K562 (cell line): Measurements from ENCODE around the gene WDR5B. TPM values are rescaled to one million over a fixed set of nuclear protein-coding genes. Genes with fewer than 3 reads are reported as not detected.

ENCODE experiments used
- FIP1L1 ChIP-seq: fragments of 200-400 bp; formaldehyde crosslinking; IDR thresholded peaks from 2 replicates; pipeline ENCODE4 v1.6.1; 2018; ENCODE audit warnings: mild to moderate bottlenecking, low read depth, low read length; ENCODE audit not compliant: poor library complexity, severe bottlenecking
- FOXJ2 ChIP-seq: fragments of 200-800 bp; sonication (Bioruptor generic); IDR thresholded peaks from 2 replicates; pipeline ENCODE4 v1.6.1; 2016; ENCODE audit warnings: missing genetic modification characterization, missing compliant biosample characterization
- GABPA ChIP-seq: fragments of 200-800 bp; sonication (Bioruptor generic); conservative IDR thresholded peaks from 2 replicates; pipeline ENCODE4 v1.6.1; 2016; ENCODE audit warnings: low read depth, missing genetic modification characterization, missing compliant biosample characterization
- HNRNPUL1 ChIP-seq: fragments of 200-400 bp; formaldehyde crosslinking; IDR thresholded peaks from 2 replicates; pipeline ENCODE4 v1.6.1; 2017; ENCODE audit warnings: low read length
- MLX ChIP-seq, 2 experiments: fragments of 450-650 bp in 1 of 2; sonication (generic) in 1 of 2; formaldehyde crosslinking; conservative IDR thresholded peaks; 2 replicates each; pipeline versions ENCODE4 v1.4.0 to v1.8.1; 2020 to 2022; ENCODE audit warnings: mild to moderate bottlenecking in 1 of 2, missing genetic modification reagents in 1 of 2
- PML ChIP-seq: IDR thresholded peaks from 2 replicates; pipeline ENCODE4 v1.6.1; 2012; ENCODE audit warnings: low read length, inconsistent platforms
- POLR3A ChIP-seq: IDR thresholded peaks from 2 replicates; pipeline ENCODE4 v1.6.1; 2011; ENCODE audit warnings: borderline replicate concordance, mild to moderate bottlenecking, moderate library complexity; ENCODE audit not compliant: insufficient read length, insufficient read depth; ENCODE audit errors: extremely low read depth
- RBFOX2 ChIP-seq: fragments of 200-400 bp; formaldehyde crosslinking; IDR thresholded peaks from 2 replicates; pipeline ENCODE4 v1.6.1; 2017; ENCODE audit warnings: low read depth, mild to moderate bottlenecking, low read length, moderate library complexity
- TAF9B ChIP-seq: fragments of 450-650 bp; IDR thresholded peaks from 2 replicates; pipeline ENCODE4 v1.6.1; 2018; ENCODE audit warnings: mild to moderate bottlenecking; ENCODE audit not compliant: partially characterized antibody
- TBL1XR1 ChIP-seq, 2 experiments: IDR thresholded peaks; 2 replicates each; pipeline ENCODE4 v1.6.1; 2012; ENCODE audit warnings: improper control_type of control experiment in 2 of 2, low read length in 2 of 2, mild to moderate bottlenecking in 1 of 2
- ZFX ChIP-seq: sonication (generic); formaldehyde crosslinking; IDR thresholded peaks from 2 replicates; pipeline ENCODE4 v1.8.0; 2022; ENCODE audit warnings: mild to moderate bottlenecking, missing genetic modification reagents, moderate library complexity
- ZNF41 ChIP-seq: fragments of 250-450 bp; sonication (Bioruptor Pico); conservative IDR thresholded peaks from 2 replicates; pipeline ENCODE4 v1.4.0; 2020; ENCODE audit warnings: mild to moderate bottlenecking
- ZNF717 ChIP-seq: fragments of 250-450 bp; sonication (Bioruptor Pico); IDR thresholded peaks from 2 replicates; pipeline ENCODE4 v1.5.0; 2021
- polyA plus RNA-seq, 8 experiments: library from polyadenylated mRNA; depleted of rRNA in 4 of 8; stranded (reverse) in 5 of 8; unstranded in 3 of 8; fragments of >200 nt; fragmentation: Nextera tagmentation in 2 of 8; fragmentation: Illumina TruSeq in 1 of 8; extraction: Ambion mirVana in 2 of 8; extraction: Trizol in 1 of 8; gene quantifications; 2 replicates each; pipeline versions ENCODE4 v1.2.1 to v1.2.3, GENCODE V29; 2011 to 2014; ENCODE audit warnings: inconsistent platforms in 1 of 8, missing spikeins in 1 of 8
- total RNA-seq, 7 experiments: library from RNA; depleted of rRNA in 6 of 7; stranded (reverse); fragments of >200 nt in 6 of 7; fragmentation: Illumina TruSeq in 2 of 7; extraction: Trizol in 2 of 7; gene quantifications; 2 replicates each; pipeline versions ENCODE4 v1.2.1 to v1.2.3, GENCODE V29; 2011 to 2021; ENCODE audit warnings: low replicate concordance in 1 of 7
- TF ChIP-seq, protein P1 (sequence below), 2 experiments: fragments of 450-650 bp in 1 of 2; sonication (generic) in 1 of 2; formaldehyde crosslinking in 1 of 2; IDR thresholded peaks; 2 replicates each; pipeline versions ENCODE4 v1.7.1 to v1.9.0; 2016 to 2022; ENCODE audit warnings: inconsistent platforms in 1 of 2, mild to moderate bottlenecking in 1 of 2, missing genetic modification reagents in 1 of 2

The WDR5B gene
- total and polyA plus RNA-seq, 9 of the 15 experiments (the other 6 are each of a cell fraction or from before 2014, with no cell fraction given), result 2.8 to 10.1 (median 4.2) TPM

GRCh38 chr3:122415762-122416654, at the start of gene WDR5B (continued):
- TF ChIP-seq, protein P1, sequence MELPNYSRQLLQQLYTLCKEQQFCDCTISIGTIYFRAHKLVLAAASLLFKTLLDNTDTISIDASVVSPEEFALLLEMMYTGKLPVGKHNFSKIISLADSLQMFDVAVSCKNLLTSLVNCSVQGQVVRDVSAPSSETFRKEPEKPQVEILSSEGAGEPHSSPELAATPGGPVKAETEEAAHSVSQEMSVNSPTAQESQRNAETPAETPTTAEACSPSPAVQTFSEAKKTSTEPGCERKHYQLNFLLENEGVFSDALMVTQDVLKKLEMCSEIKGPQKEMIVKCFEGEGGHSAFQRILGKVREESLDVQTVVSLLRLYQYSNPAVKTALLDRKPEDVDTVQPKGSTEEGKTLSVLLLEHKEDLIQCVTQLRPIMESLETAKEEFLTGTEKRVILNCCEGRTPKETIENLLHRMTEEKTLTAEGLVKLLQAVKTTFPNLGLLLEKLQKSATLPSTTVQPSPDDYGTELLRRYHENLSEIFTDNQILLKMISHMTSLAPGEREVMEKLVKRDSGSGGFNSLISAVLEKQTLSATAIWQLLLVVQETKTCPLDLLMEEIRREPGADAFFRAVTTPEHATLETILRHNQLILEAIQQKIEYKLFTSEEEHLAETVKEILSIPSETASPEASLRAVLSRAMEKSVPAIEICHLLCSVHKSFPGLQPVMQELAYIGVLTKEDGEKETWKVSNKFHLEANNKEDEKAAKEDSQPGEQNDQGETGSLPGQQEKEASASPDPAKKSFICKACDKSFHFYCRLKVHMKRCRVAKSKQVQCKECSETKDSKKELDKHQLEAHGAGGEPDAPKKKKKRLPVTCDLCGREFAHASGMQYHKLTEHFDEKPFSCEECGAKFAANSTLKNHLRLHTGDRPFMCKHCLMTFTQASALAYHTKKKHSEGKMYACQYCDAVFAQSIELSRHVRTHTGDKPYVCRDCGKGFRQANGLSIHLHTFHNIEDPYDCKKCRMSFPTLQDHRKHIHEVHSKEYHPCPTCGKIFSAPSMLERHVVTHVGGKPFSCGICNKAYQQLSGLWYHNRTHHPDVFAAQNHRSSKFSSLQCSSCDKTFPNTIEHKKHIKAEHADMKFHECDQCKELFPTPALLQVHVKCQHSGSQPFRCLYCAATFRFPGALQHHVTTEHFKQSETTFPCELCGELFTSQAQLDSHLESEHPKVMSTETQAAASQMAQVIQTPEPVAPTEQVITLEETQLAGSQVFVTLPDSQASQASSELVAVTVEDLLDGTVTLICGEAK (IDR thresholded peaks at IDR 0.05), result peak; percentile 85
- TF ChIP-seq, protein P1 (CRISPR knock-in tag; IDR thresholded peaks at IDR 0.05), result no peak
- peak; percentile 80 for TF ChIP-seq RBFOX2
- no peak for TF ChIP-seq MLX (CRISPR knock-in tag; conservative IDR thresholded peaks at IDR 0.05)
- no peak for TF ChIP-seq ZNF717
- TF ChIP-seq PML, result peak; percentile 76
- TF ChIP-seq HNRNPUL1, result no peak
- TF ChIP-seq GABPA, result peak; percentile 92
- no peak for TF ChIP-seq FIP1L1
- peak; percentile 19; the same call in 1 of the 2 replicates for TF ChIP-seq ZNF41 (CRISPR knock-in tag)
- no peak; the same call in 1 of the 2 replicates for TF ChIP-seq FOXJ2 (tag)
- no peak for TF ChIP-seq POLR3A
- no peak for TF ChIP-seq TBL1XR1 (IDR thresholded peaks at IDR 0.05; ENCODE audit: low read length in 2 of 2)
- TF ChIP-seq ZFX (CRISPR knock-in tag), result peak; percentile 86
- TF ChIP-seq TAF9B, result peak; percentile 83
